Endodermal cell (in vitro differentiated cells): ENCODE data around the gene OGFOD2. TPM values are rescaled to one million over a fixed set of nuclear protein-coding genes. Genes with fewer than 3 reads are reported as not detected.

Source experiments
- DNase-seq: peaks from one replicate; pipeline ENCODE4 v3.0.0-alpha.2; 2017
- H3K27ac ChIP-seq: 2 replicates; pipeline ENCODE4 v1.5.1; 2013; ENCODE audit warnings: mild to moderate bottlenecking, low read depth, low read length, moderate library complexity
- H3K27me3 ChIP-seq: 2 replicates; pipeline ENCODE4 v1.6.1; 2013; ENCODE audit warnings: mild to moderate bottlenecking, low read length, moderate library complexity; ENCODE audit not compliant: insufficient read depth, control insufficient read depth, poor library complexity, severe bottlenecking
- H3K36me3 ChIP-seq: 2 replicates; pipeline ENCODE4 v1.7.0; 2013; ENCODE audit warnings: mild to moderate bottlenecking, low read length, moderate library complexity; ENCODE audit not compliant: control insufficient read depth, insufficient read depth
- H3K4me1 ChIP-seq: one replicate; pipeline ENCODE4 v1.7.0; 2013; ENCODE audit warnings: low read length; ENCODE audit not compliant: control insufficient read depth, insufficient read depth
- H3K4me3 ChIP-seq: 2 replicates; pipeline ENCODE4 v1.5.1; 2013; ENCODE audit warnings: mild to moderate bottlenecking, low read length, moderate library complexity
- H3K9ac ChIP-seq: 2 replicates; pipeline ENCODE4 v1.6.1; 2013; ENCODE audit warnings: mild to moderate bottlenecking, low read length, moderate library complexity; ENCODE audit not compliant: poor library complexity, severe bottlenecking; ENCODE audit errors: extremely low read depth
- H3K9me3 ChIP-seq: 2 replicates; pipeline ENCODE4 v1.6.1; 2013; ENCODE audit warnings: mild to moderate bottlenecking, low read length, moderate library complexity; ENCODE audit not compliant: control insufficient read depth
- H3K27ac Mint-ChIP-seq: 2 replicates; pipeline ENCODE4 v1.8.0; 2020; ENCODE audit warnings: mixed read lengths
- H3K27me3 Mint-ChIP-seq: 2 replicates; pipeline ENCODE4 v1.8.0; 2021; ENCODE audit warnings: mild to moderate bottlenecking, mixed read lengths; ENCODE audit not compliant: insufficient read depth
- H3K36me3 Mint-ChIP-seq: 2 replicates; pipeline ENCODE4 v1.8.0; 2020; ENCODE audit warnings: low read depth, mixed read lengths
- H3K4me1 Mint-ChIP-seq: 2 replicates; pipeline ENCODE4 v1.8.0; 2020; ENCODE audit warnings: mixed read lengths
- H3K4me3 Mint-ChIP-seq: 2 replicates; pipeline ENCODE4 v1.8.0; 2020; ENCODE audit warnings: mild to moderate bottlenecking, moderate library complexity, mixed read lengths
- H3K9me3 Mint-ChIP-seq: 2 replicates; pipeline ENCODE4 v1.8.0; 2020; ENCODE audit warnings: mild to moderate bottlenecking, mixed read lengths
- CTCF ChIP-seq: fragments of 200-600 bp; sonication (generic); conservative IDR thresholded peaks from 2 replicates; pipeline ENCODE4 v1.5.0; 2021; ENCODE audit warnings: antibody characterized with exemption, mild to moderate bottlenecking
- WGBS, 2 experiments: methylation state at CpG; one replicate each; pipeline versions ENCODE4 v1.1.5 to v1.1.7; 2013; ENCODE audit warnings: missing lambda C conversion rate in 2 of 2, mixed read lengths in 1 of 2; ENCODE audit not compliant: insufficient coverage in 1 of 2, insufficient read length in 1 of 2; 5-methylcytosine and 5-hydroxymethylcytosine counted together
- total RNA-seq, 2 donors: library from RNA; stranded (reverse); fragmentation: NEBNext Ultra II Directional in 1 of 2; extraction: Animal tissue kit (Norgen Biotek cat#: 25700) in 1 of 2; gene quantifications; 2 replicates in 1 of 2; 3 replicates in 1 of 2; pipeline ENCODE4 v1.2.1, GENCODE V29; 2021

The OGFOD2 gene
- total RNA-seq, 2 donors from 2014 or later, result 17.5 to 19.9 TPM

- Histone ChIP-seq H3K4me1 (no peaks in the 10 kb centered on the region), H3K27ac (no peak overlapping the region), H3K9me3 (no peaks in the 10 kb centered on the region), H3K36me3 (no peaks in the 10 kb centered on the region), H3K9ac (no peak overlapping the region), H3K27me3 (no peaks in the 10 kb centered on the region), H3K4me3 (no peak overlapping the region)
- no peak for DNase-seq
- WGBS, 2 experiments, result 83 to 94% methylated on average over 1 of the region's 1 CpG
- Mint-ChIP-seq H3K36me3 (peaks cover 2% of the 10 kb centered on the region), H3K4me1 (peaks cover 2% of the 10 kb centered on the region), H3K9me3 (no peaks in the 10 kb centered on the region), H3K4me3 (no peak overlapping the region), H3K27ac (no peak overlapping the region), H3K27me3 (no peaks in the 10 kb centered on the region)
- TF ChIP-seq CTCF, result no peak
Measured at GRCh38 chr12:123010110-123010509, 35.1 kb downstream of the OGFOD2 start.

- WGBS, 2 experiments, result 94 to 100% methylated on average over 1 to 4 of the region's 4 CpGs
- Mint-ChIP-seq H3K36me3 (peaks cover 4% of the 10 kb centered on the region), H3K27ac (no peak overlapping the region), H3K27me3 (no peaks in the 10 kb centered on the region), H3K4me1 (peaks cover 2% of the 10 kb centered on the region), H3K9me3 (no peaks in the 10 kb centered on the region), H3K4me3 (no peak overlapping the region)
- H3K27ac ChIP-seq, result no peak overlapping the region
- DNase-seq, result no peak
- H3K9me3 ChIP-seq, result no peaks in the 10 kb centered on the region
- no peaks in the 10 kb centered on the region for H3K36me3 ChIP-seq
- H3K27me3 ChIP-seq, result no peaks in the 10 kb centered on the region
- H3K4me3 ChIP-seq, result no peak overlapping the region
- peak; percentile 50 for TF ChIP-seq CTCF
- H3K9ac ChIP-seq, result no peak overlapping the region
- H3K4me1 ChIP-seq, result no peaks in the 10 kb centered on the region
Measured at GRCh38 chr12:123010681-123011080, 35.6 kb downstream of the OGFOD2 start.

- H3K4me1 Mint-ChIP-seq, result peaks cover 2% of the 10 kb centered on the region
Measured at GRCh38 chr12:123011701-123012100, 36.7 kb downstream of the OGFOD2 start.

More at GRCh38 chr12:123011701-123012100, 36.7 kb downstream of the OGFOD2 start:
- Histone ChIP-seq H3K27me3 (no peaks in the 10 kb centered on the region), H3K36me3 (no peaks in the 10 kb centered on the region), H3K9me3 (no peaks in the 10 kb centered on the region), H3K9ac (no peak overlapping the region), H3K27ac (no peak overlapping the region), H3K4me3 (no peak overlapping the region), H3K4me1 (no peaks in the 10 kb centered on the region)
- H3K36me3 Mint-ChIP-seq, result peaks cover 8% of the 10 kb centered on the region
- 88 to 92% methylated on average over 5 to 6 of the region's 6 CpGs for WGBS, 2 experiments
- DNase-seq, result no peak
- H3K27ac Mint-ChIP-seq, result peak overlapping the region; percentile 35
- no peak for TF ChIP-seq CTCF
- H3K4me3 Mint-ChIP-seq, result no peak overlapping the region
- no peaks in the 10 kb centered on the region for H3K9me3 Mint-ChIP-seq
- H3K27me3 Mint-ChIP-seq, result no peaks in the 10 kb centered on the region
